ENCODE results near the gene WDR31. TPM values are rescaled to one million over a fixed set of nuclear protein-coding genes. Genes with fewer than 3 reads are reported as not detected.
A peak's percentile ranks its signal among the peaks of the same experiment; 100 is the strongest.

The WDR31 gene
- total RNA-seq, 1 experiment from 2014 or later, result 4.1 TPM

DNA sequence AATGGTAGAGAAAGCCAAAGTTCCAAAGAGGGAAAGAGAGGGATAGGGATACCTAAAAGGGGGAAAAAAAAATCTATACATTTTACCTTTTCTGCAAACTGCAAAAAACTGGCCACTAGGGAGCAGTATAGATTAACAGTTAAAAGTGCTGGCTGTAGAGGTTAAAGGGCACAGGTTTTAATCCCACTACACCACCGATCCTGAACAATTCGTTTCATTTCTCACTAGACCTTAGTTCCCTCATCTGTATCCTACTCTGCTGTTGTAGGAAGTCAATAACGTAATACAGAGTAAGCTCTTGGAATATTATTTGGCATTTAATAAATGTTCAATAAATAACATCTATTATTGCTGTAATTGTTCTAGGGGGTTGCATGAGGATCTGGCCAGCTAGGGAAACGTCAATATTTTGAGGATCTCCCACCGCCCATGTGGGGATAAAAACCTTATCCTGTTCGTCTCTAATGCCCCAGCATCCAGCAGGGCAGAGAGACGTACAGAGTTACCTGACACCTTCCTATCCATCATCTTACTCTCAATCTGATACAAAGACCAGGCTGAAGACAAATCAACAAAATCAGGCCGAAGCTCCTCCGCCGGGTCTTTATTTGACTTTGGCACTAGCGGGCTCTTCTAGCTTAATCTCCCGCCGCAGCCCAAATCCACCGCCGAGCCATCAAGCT, 65.5 kb downstream of the WDR31 start:
- in situ Hi-C loops (cut with HindIII; ENCODE audit: low pct_unique_long_range_greater_than_20kb, low sequenced_read_pairs), result no loop called here

DNA sequence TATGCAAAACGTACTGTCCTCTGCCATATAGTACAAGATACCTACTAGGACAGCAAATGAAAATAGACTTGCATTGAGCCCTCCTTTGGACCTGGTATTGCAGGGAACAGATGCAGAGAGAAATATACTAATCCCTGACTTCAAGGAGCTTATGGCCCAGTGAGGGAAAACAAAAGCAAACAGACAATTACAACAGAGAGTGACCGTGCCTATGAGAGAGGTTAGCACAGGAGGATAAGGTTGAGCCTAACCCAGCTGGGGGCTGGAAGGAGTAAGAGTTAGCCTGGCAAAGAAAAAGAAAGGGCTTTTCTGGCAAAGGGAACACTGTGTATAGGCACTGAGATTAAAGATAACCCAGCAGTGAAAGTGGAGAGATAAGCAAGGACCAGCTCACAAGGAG, 70.2 kb downstream of the WDR31 start:
- in situ Hi-C loops (cut with HindIII; ENCODE audit: low pct_unique_long_range_greater_than_20kb, low sequenced_read_pairs), result no loop called here
- DNase-seq (ENCODE audit: low read depth), result no peak

More for the DNA sequence above, 65.5 kb downstream of the WDR31 start:
- DNase-seq (ENCODE audit: low read depth), result peak; percentile 58

DNA sequence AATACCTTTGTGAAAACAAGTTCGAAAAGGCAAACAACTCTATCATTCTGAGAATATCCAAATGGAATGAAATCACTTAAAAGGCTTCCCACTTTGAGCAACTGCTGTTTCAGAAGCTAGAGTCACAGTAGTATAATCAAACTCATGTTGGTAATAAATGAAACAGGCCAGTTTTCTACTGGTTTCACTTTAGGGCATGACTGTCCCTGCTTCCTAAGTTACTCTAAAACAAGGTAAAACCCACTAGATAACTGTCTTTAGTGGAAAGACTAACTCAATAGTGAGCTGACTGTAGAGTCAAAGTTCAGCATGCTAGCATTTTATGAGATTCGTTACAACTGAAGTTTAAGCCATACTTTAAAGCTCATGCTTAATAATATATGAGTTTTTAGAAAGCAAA, 70.7 kb downstream of the WDR31 start:
- DNase-seq (ENCODE audit: low read depth), result no peak
- in situ Hi-C loops (cut with HindIII; ENCODE audit: low pct_unique_long_range_greater_than_20kb, low sequenced_read_pairs), result no loop called here

DNA sequence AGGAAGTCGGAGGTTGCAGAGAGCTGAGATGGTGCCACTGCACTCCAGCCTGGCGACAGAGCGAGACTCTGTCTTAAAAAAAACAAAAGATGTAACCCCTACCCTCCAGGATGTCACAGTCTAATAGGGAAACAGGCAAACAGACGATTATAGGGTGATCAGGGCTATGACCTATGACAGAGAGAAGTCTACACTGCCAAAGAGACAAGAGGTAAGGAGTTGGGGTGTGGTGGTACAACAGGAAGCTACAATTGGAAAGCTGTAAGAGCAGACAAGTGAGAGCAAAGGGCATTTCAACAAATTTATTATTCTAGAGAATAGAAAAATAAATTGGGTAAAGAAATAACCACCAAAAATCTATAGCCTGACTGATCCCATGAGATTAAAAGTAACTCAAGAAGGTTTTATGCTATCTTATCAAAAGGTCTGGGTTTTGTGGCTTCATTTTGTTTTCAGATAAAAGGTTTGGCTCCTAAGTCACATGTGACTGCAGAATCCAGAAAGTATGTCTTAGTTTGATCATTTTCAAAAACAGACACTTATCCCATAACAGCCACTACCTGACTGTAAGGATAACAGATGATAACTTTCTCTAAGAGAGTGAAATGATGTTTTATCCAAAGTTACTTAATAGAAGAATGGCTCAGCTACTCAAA, 72.0 kb downstream of the WDR31 start:
- no peak for DNase-seq (ENCODE audit: low read depth)
- in situ Hi-C loops (cut with HindIII; ENCODE audit: low pct_unique_long_range_greater_than_20kb, low sequenced_read_pairs), result no loop called here

DNA sequence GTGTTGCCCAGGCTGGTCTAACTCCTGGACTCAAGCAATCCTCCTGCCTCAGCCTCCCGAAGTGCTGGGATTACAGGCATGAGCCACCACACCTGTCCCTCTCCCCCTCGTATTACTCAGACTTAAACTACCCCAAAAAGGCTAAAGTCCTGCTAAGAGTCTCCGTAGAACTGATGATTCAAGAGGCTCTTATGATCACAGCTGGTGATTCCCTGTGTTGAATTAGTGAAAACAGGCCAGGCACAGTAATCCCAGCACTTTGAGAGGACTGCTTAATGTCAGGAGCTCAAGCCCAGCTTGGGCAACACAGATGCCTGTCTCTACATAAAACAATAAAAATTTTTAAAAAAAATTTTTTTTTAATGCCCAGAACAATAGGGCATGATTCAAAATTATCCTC, 73.9 kb downstream of the WDR31 start:
- in situ Hi-C loops (cut with HindIII; ENCODE audit: low pct_unique_long_range_greater_than_20kb, low sequenced_read_pairs), result no loop called here
- no peak for DNase-seq (ENCODE audit: low read depth)

Other genes starting within 250 kb of the WDR31 start
- 1.4 and 4.7 TPM in 2 replicates for gene SLC31A2, start 189.3 kb downstream of the WDR31 start, total RNA-seq (2014; rRNA removed; shearing (Covaris generic); ENCODE audit: low replicate concordance)
- gene FKBP15, start 119.0 kb downstream of the WDR31 start, total RNA-seq (2014; rRNA removed; shearing (Covaris generic); ENCODE audit: low replicate concordance), result 5.3 and 7.7 TPM in 2 replicates
- 9.4 and 13.3 TPM in 2 replicates for gene SLC31A1, start 118.7 kb downstream of the WDR31 start, total RNA-seq (2014; rRNA removed; shearing (Covaris generic); ENCODE audit: low replicate concordance)
- gene CDC26, start 64.7 kb downstream of the WDR31 start, total RNA-seq (2014; rRNA removed; shearing (Covaris generic); ENCODE audit: low replicate concordance), result 31.2 and 68.7 TPM in 2 replicates
- gene PRPF4, start 64.6 kb downstream of the WDR31 start, total RNA-seq (2014; rRNA removed; shearing (Covaris generic); ENCODE audit: low replicate concordance), result 44.6 and 56.1 TPM in 2 replicates
- 0.23 and 0.95 TPM in 2 replicates for gene RNF183, start 36.9 kb downstream of the WDR31 start, total RNA-seq (2014; rRNA removed; shearing (Covaris generic); ENCODE audit: low replicate concordance)
- gene BSPRY, start 9.3 kb upstream of the WDR31 start, total RNA-seq (2014; rRNA removed; shearing (Covaris generic); ENCODE audit: low replicate concordance), result not detected in 2 replicates
- gene HDHD3, start 36.7 kb upstream of the WDR31 start, total RNA-seq (2014; rRNA removed; shearing (Covaris generic); ENCODE audit: low replicate concordance), result 19.4 and 39.5 TPM in 2 replicates
- gene ALAD, start 61.0 kb upstream of the WDR31 start, total RNA-seq (2014; rRNA removed; shearing (Covaris generic); ENCODE audit: low replicate concordance), result 14.5 and 16.5 TPM in 2 replicates
- gene POLE3, start 70.4 kb upstream of the WDR31 start, total RNA-seq (2014; rRNA removed; shearing (Covaris generic); ENCODE audit: low replicate concordance), result 88.0 and 97.8 TPM in 2 replicates
- not detected in 2 replicates for gene C9orf43, start 70.5 kb upstream of the WDR31 start, total RNA-seq (2014; rRNA removed; shearing (Covaris generic); ENCODE audit: low replicate concordance)
- 52.7 and 74.5 TPM in 2 replicates for gene RGS3, start 123.5 kb upstream of the WDR31 start, total RNA-seq (2014; rRNA removed; shearing (Covaris generic); ENCODE audit: low replicate concordance)

All from Caki2 (cell line).